ENCODE data around the gene SLC13A5.
A peak's percentile ranks its signal among the peaks of the same experiment; 100 is the strongest.

Gene SLC13A5

GRCh38 chr17:6713130-6713917, at the start of gene SLC13A5:
SLC13A5 (minus strand) TSS chr17:6713369; CDS start chr17:6713333, 36 bp downstream.
- Histone ChIP-seq H3K9ac (ENCODE audit: low read depth, low read length) (peak within 1 kb of the TSS; percentile 70), H3K9me3 (ENCODE audit: control insufficient read depth, insufficient read depth, low read length) (no peaks in the 10 kb centered on the region), H3K4me3 (ENCODE audit: low read depth, low read length) (peak within 1 kb of the TSS; percentile 71), H3K27me3 (ENCODE audit: control insufficient read depth, insufficient read depth, low read length) (peaks cover 26% of the 10 kb centered on the region), H3K36me3 (ENCODE audit: control insufficient read depth, insufficient read depth, low read length) (no peaks in the 10 kb centered on the region), H3K4me1 (ENCODE audit: control insufficient read depth, insufficient read depth, low read length) (peaks cover 6% of the 10 kb centered on the region)

- H3K27me3 ChIP-seq (ENCODE audit: control insufficient read depth, insufficient read depth, low read length): no peaks in the 10 kb centered on the region
- no peak overlapping the region for H3K9ac ChIP-seq (ENCODE audit: low read depth, low read length)
- no peak overlapping the region for H3K4me3 ChIP-seq (ENCODE audit: low read depth, low read length)
- H3K4me1 ChIP-seq (ENCODE audit: control insufficient read depth, insufficient read depth, low read length): peaks cover 4% of the 10 kb centered on the region
- H3K9me3 ChIP-seq (ENCODE audit: control insufficient read depth, insufficient read depth, low read length): no peaks in the 10 kb centered on the region
- no peaks in the 10 kb centered on the region for H3K36me3 ChIP-seq (ENCODE audit: control insufficient read depth, insufficient read depth, low read length)
These were observed 48.6 kb upstream of the SLC13A5 start for GRCh38 chr17:6761779-6762178.

- no peak overlapping the region for H3K4me3 ChIP-seq (ENCODE audit: low read depth, low read length)
- no peaks in the 10 kb centered on the region for H3K36me3 ChIP-seq (ENCODE audit: control insufficient read depth, insufficient read depth, low read length)
- no peaks in the 10 kb centered on the region for H3K27me3 ChIP-seq (ENCODE audit: control insufficient read depth, insufficient read depth, low read length)
- H3K4me1 ChIP-seq (ENCODE audit: control insufficient read depth, insufficient read depth, low read length): peaks cover 4% of the 10 kb centered on the region
- H3K9ac ChIP-seq (ENCODE audit: low read depth, low read length): no peak overlapping the region
- H3K9me3 ChIP-seq (ENCODE audit: control insufficient read depth, insufficient read depth, low read length): no peaks in the 10 kb centered on the region
These were observed 44.6 kb upstream of the SLC13A5 start for GRCh38 chr17:6757747-6758146.

GRCh38 chr17:6756425-6757031, 43.4 kb upstream of the SLC13A5 start:
- peaks cover 8% of the 10 kb centered on the region for H3K4me1 ChIP-seq (ENCODE audit: control insufficient read depth, insufficient read depth, low read length)
- no peak overlapping the region for H3K4me3 ChIP-seq (ENCODE audit: low read depth, low read length)
- no peak overlapping the region for H3K9ac ChIP-seq (ENCODE audit: low read depth, low read length)
- H3K36me3 ChIP-seq (ENCODE audit: control insufficient read depth, insufficient read depth, low read length): no peaks in the 10 kb centered on the region
- H3K27me3 ChIP-seq (ENCODE audit: control insufficient read depth, insufficient read depth, low read length): no peaks in the 10 kb centered on the region
- no peaks in the 10 kb centered on the region for H3K9me3 ChIP-seq (ENCODE audit: control insufficient read depth, insufficient read depth, low read length)

DNA sequence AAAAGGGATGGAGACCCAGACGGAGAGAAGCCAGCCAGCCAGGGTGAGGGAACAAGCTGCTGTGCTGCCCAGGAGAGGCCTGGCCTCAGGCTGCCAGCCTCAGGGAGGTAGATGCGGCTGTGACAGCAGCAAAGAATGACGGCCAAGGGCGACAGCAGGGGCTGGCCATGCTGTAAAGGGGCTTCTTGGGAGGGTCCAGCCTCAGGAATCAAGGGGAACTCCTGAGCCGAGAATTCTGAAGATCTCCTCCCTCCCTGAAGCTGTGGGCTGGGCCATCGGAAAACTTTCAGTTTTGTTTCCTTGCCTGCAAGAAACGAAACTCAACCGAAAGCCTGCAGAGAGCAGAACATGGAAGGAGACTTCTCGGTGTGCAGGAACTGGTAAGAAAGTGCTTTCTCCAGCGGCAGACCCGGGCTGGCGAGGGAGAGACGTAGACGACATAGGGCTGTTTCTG, 42.6 kb upstream of the SLC13A5 start, which contains the start of gene XAF1:
XAF1 (plus strand) TSS at position 316 of the 454 bp plus-strand sequence; CDS start at position 349, 33 bp downstream.
- Histone ChIP-seq H3K4me3 (ENCODE audit: low read depth, low read length) (no peak within 1 kb of the TSS), H3K9me3 (ENCODE audit: control insufficient read depth, insufficient read depth, low read length) (no peaks in the 10 kb centered on the region), H3K4me1 (ENCODE audit: control insufficient read depth, insufficient read depth, low read length) (peaks cover 8% of the 10 kb centered on the region), H3K27me3 (ENCODE audit: control insufficient read depth, insufficient read depth, low read length) (no peaks in the 10 kb centered on the region), H3K36me3 (ENCODE audit: control insufficient read depth, insufficient read depth, low read length) (no peaks in the 10 kb centered on the region), H3K9ac (ENCODE audit: low read depth, low read length) (no peak within 1 kb of the TSS)

DNA sequence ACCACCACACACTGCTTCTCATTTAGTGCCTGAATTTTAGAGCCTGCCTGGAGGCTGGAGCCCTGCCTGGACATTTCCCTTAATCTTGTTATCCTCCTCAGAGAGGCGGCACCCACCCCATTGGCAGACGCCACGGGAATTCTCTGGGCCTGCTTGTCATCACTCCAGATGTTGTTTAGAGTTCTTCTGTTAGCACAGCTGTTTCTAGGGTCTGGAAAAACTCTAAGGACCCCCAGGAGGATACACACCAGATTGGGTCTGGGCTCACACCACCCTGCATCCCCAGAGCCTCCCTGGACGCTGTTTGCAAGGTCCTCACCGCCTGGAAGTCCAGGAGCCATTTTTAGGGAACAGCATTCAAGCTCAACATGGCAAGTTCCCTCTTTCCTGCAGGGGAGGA, 42.1 kb upstream of the SLC13A5 start:
- Histone ChIP-seq H3K36me3 (ENCODE audit: control insufficient read depth, insufficient read depth, low read length) (no peaks in the 10 kb centered on the region), H3K9ac (ENCODE audit: low read depth, low read length) (no peak overlapping the region), H3K9me3 (ENCODE audit: control insufficient read depth, insufficient read depth, low read length) (no peaks in the 10 kb centered on the region), H3K4me3 (ENCODE audit: low read depth, low read length) (no peak overlapping the region), H3K4me1 (ENCODE audit: control insufficient read depth, insufficient read depth, low read length) (peaks cover 8% of the 10 kb centered on the region), H3K27me3 (ENCODE audit: control insufficient read depth, insufficient read depth, low read length) (no peaks in the 10 kb centered on the region)

DNA sequence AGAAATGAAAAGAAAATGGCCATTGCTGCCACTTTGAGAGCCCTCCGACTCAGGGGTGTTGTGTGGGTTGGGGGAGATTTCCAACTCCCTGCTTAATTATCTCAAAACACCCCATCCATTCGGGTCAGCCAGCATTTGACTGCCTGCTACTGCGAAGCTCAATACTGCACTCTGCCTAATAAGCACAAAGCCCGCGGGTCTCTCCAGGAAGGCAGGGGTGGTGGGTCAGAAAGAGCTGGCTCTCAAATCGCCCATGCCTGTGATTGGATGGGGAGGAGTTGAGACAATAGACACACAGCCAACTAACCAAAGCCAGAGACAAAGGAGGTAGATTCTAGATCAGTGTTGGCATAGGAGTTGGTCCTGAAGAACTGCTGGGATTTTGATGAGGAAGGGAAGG, 40.4 kb upstream of the SLC13A5 start:
- peaks cover 5% of the 10 kb centered on the region for H3K4me1 ChIP-seq (ENCODE audit: control insufficient read depth, insufficient read depth, low read length)
- no peaks in the 10 kb centered on the region for H3K36me3 ChIP-seq (ENCODE audit: control insufficient read depth, insufficient read depth, low read length)
- H3K4me3 ChIP-seq (ENCODE audit: low read depth, low read length): no peak overlapping the region
- no peaks in the 10 kb centered on the region for H3K9me3 ChIP-seq (ENCODE audit: control insufficient read depth, insufficient read depth, low read length)
- H3K27me3 ChIP-seq (ENCODE audit: control insufficient read depth, insufficient read depth, low read length): no peaks in the 10 kb centered on the region
- H3K9ac ChIP-seq (ENCODE audit: low read depth, low read length): no peak overlapping the region

DNA sequence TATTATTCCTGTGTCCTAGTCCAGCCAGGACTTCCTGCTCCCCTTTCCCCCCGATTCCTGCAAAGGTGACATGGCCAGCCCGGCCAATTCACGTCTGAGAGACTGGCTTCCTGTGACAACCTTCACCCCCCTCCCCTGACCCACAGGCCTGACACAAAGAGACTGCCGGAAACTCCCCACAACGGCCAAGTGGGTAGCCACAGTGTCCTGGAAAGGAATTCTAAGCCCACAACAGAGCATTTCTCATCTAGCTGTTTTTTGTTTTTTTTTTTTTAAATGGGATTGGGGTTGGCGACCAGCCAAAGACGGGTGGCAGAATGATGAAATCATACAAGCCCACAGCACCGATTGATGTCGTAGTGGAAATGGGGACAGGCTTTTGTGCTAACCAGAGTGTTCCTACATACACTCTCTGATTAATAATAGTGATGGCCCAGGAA, 39.9 kb upstream of the SLC13A5 start:
- Histone ChIP-seq H3K4me3 (ENCODE audit: low read depth, low read length) (no peak overlapping the region), H3K27me3 (ENCODE audit: control insufficient read depth, insufficient read depth, low read length) (no peaks in the 10 kb centered on the region), H3K9me3 (ENCODE audit: control insufficient read depth, insufficient read depth, low read length) (no peaks in the 10 kb centered on the region), H3K36me3 (ENCODE audit: control insufficient read depth, insufficient read depth, low read length) (no peaks in the 10 kb centered on the region), H3K4me1 (ENCODE audit: control insufficient read depth, insufficient read depth, low read length) (peaks cover 5% of the 10 kb centered on the region), H3K9ac (ENCODE audit: low read depth, low read length) (no peak overlapping the region)

DNA sequence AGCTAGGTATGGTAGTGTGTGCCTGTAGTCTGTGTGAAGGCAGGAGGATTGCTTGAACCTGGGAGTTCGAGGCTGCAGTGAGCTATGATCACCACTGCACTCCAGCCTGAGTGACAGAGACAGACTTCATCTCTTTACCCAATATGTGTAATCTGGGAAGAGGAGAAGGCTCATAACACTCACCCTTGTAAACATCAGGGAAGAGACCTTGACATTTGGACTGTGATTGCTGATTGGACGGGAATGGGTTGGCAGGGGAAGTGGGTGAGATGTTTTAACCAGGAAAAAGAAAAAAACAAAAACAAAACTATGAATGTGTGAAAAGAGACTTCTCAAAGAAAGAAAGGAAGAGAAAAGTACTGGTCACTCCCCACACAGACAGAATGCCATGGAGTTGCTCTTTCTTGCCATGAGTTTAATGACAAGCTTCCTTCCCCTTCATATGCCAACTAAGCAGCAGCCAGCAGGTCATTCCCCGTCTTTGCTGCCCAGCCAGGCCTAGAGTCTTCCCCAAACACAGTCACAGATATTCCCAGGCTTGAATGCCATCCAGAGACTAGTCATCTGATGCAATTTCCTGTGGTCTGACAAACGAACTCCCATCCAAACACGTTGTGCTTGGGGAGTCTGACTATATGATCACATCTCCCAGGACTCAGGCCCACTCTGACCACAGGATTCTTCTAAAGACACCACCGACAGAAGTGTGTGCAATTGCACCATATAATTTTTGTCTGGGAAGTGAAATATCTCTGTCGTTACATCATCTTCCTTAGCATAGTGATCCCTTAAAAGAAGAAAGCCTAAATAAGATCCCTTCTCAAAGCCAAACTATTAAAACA, 39.1 kb upstream of the SLC13A5 start:
- H3K4me1 ChIP-seq (ENCODE audit: control insufficient read depth, insufficient read depth, low read length): peaks cover 5% of the 10 kb centered on the region

DNA sequence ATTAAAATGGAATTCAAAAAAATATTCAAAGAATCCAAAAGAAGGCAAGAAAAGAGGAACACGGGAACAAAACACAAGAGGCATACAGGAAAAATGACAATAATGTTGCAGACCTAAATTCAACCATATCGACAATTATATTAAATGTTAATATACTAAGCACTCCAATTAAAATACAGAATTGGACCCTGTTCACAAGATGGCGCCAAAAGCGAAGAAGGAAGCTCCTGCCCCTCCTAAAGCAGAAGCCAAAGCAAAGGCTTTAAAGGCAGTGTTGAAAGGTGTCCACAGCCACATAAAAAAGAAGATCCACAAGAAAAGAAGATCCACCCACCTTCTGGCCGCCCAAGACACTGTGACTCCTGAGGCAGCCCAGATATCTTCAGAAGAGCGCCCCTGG, 36.4 kb upstream of the SLC13A5 start:
- Histone ChIP-seq H3K4me3 (ENCODE audit: low read depth, low read length) (no peak overlapping the region), H3K36me3 (ENCODE audit: control insufficient read depth, insufficient read depth, low read length) (no peaks in the 10 kb centered on the region), H3K9ac (ENCODE audit: low read depth, low read length) (no peak overlapping the region), H3K27me3 (ENCODE audit: control insufficient read depth, insufficient read depth, low read length) (no peaks in the 10 kb centered on the region), H3K4me1 (ENCODE audit: control insufficient read depth, insufficient read depth, low read length) (peaks cover 5% of the 10 kb centered on the region), H3K9me3 (ENCODE audit: control insufficient read depth, insufficient read depth, low read length) (no peaks in the 10 kb centered on the region)

More for the DNA sequence above, 39.1 kb upstream of the SLC13A5 start:
- Histone ChIP-seq H3K4me3 (ENCODE audit: low read depth, low read length) (no peak overlapping the region), H3K9ac (ENCODE audit: low read depth, low read length) (peak overlapping the region; percentile 17), H3K36me3 (ENCODE audit: control insufficient read depth, insufficient read depth, low read length) (no peaks in the 10 kb centered on the region), H3K9me3 (ENCODE audit: control insufficient read depth, insufficient read depth, low read length) (no peaks in the 10 kb centered on the region), H3K27me3 (ENCODE audit: control insufficient read depth, insufficient read depth, low read length) (no peaks in the 10 kb centered on the region)

- Histone ChIP-seq H3K4me1 (ENCODE audit: control insufficient read depth, insufficient read depth, low read length) (peaks cover 5% of the 10 kb centered on the region), H3K9me3 (ENCODE audit: control insufficient read depth, insufficient read depth, low read length) (no peaks in the 10 kb centered on the region), H3K27me3 (ENCODE audit: control insufficient read depth, insufficient read depth, low read length) (no peaks in the 10 kb centered on the region), H3K9ac (ENCODE audit: low read depth, low read length) (no peak overlapping the region), H3K36me3 (ENCODE audit: control insufficient read depth, insufficient read depth, low read length) (no peaks in the 10 kb centered on the region), H3K4me3 (ENCODE audit: low read depth, low read length) (no peak overlapping the region)
These were observed 35.4 kb upstream of the SLC13A5 start for GRCh38 chr17:6748617-6749016.
